HG02623 (cell line): ENCODE results near the gene ATP8A1.
A peak's percentile ranks its signal among the peaks of the same experiment; 100 is the strongest.
"Not testable (repeated sequence)": the region's sequence is repeated elsewhere in the genome, so short reads cannot be mapped to it uniquely, and the experiment has no call there.

Experiments
- ATAC-seq: cut with Tn5 transposase; IDR thresholded peaks from one replicate; pipeline ENCODE4 v1.9.1; 2021; ENCODE audit warnings: moderate library complexity; ENCODE audit not compliant: unreplicated experiment

Gene ATP8A1

DNA sequence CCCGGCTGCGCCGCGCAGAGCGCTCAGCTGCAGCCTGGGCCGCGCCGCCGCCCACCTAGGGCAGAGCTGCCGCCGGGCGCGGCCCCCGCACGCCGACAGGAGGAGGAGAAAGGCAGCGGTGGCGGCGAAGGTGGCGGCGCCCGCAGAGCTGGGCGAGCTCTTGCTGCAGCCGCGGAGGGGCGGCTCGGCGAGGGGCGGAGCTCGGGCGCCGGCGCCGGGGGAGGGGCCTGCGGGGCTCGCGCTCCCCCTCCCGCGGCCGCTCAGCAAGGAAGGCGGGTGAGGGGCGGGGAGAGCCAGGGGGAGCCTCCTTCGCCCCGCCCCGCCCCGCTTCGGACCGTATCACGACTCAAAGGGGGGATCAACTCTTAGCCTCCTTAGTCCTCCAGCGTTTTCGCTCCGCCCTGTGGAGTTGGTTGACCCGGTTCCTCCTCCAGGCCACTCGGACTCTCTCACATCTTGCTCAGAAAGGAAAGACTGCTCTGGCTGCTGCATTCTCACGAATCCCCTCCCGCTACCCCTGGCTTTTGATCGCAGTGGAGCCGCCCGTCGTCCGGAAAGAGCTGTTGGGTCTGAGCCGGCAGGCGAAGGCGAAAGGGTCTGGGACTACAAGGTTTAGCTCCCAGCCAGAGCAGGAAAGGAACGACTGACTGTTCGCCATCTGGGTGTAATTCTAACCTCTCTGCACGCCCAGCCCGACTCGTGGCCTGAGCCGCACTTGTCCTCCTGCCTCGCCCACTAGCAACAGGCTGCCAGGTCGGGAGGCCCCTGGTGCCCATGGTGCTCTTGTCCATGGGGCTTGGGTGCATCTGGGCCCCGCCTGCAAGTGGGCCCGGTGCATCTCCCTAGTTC lies at the start of gene ATP8A1:
Gene ATP8A1, minus strand, starts transcription at position 162 of the 849 bp plus-strand sequence. CDS start 232 bp downstream, outside the sequence.
- peak; percentile 66 for ATAC-seq

DNA sequence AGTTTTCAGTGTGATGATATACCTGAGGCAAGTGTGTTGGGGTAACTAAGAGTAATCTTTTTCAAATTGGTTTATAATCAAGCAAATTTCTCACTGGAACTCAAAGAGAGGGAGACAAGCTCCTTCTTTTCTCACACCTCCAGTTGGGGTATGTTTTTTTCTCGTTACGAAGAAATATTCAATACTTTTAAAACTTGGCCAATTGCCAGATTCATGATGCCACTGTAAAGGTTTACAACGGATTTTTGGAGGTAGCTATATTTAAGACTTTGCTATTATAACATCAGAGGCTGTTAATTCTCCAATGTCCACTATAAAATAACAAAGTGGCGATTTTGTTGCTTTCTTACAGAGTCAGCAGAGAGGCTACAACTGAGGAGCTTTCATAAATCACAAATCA lies 49.2 kb upstream of the ATP8A1 start:
- ATAC-seq = no peak

DNA sequence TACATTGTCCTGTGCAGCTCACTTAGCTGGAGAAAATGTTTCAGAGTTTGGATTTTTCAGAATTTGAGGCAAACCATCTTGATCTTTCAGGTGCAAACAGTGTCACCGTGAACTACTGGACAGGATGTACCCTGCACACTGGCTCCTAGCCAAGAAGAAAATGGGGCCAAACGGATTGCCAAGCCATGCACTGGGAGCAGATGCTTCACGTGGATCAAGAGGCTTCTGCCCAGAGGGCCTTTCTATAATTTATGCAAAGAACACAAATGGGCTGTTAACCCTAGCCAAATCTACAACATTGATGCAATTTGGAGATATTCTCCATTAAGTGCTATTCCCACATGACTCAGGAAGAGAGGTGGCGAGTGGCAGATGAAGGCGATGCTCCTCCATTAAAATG lies 46.9 kb upstream of the ATP8A1 start:
- ATAC-seq = no peak

DNA sequence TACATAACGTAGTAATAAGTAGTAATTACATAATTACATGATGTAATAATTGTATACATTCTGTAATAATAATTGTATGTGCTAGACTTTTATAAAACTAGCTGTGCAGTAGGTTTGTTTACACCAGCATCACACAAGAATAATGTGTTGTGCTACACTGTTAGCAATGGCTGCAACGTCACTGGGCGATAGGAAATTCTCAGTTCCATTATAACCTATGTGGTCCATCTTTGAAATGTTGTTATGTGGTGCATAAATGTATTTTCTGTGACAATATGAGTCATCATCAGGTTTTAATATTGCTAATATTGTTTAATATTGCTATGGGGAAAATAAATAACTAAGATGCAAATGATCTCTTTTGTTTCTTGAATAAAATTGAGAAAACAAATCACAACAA lies 46.0 kb upstream of the ATP8A1 start:
- no peak for ATAC-seq

DNA sequence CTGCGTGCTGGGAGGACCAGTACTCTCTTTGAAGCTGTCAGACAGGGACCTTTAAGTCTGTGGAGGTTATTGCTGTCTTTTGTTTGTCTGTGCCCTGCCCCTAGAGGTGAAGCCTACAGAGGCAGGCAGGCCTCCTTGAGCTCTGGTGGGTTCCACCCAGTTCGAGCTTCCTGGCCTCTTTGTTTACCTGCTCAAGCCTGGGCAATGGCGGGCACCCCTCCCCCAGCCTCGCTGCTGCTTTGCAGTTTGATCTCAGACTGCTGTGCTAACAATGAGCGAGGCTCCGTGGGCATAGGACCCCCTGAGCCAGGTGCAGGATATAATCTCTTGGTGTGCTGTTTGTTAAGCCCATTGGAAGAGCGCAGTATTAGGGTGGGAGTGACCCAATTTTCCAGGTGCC lies 44.9 kb upstream of the ATP8A1 start:
- ATAC-seq = not testable (repeated sequence)

- no peak for ATAC-seq
Observed at GRCh38 chr4:42690537-42690936, 33.6 kb upstream of the ATP8A1 start.

DNA sequence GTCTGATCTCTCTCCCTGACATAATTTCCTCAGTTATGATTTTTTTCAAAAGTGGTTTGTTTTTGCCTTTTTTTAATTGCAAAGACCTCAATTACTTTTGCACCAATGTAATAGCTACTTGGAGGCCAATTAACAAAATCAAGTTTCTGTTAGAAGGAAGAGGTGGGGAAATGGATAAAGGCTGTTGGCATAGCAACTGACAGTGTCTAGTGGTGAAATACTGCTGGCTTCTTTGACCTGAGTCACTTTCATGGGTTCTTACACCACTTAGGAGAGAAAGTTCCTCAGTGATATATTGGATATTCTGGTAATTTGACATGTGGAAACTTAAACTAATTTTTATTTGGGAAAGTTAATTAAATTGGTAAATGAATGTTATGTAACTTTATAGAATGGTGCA lies 26.5 kb upstream of the ATP8A1 start:
- ATAC-seq = no peak

GRCh38 chr4:42678512-42678911 lies 21.6 kb upstream of the ATP8A1 start:
- ATAC-seq = no peak

DNA sequence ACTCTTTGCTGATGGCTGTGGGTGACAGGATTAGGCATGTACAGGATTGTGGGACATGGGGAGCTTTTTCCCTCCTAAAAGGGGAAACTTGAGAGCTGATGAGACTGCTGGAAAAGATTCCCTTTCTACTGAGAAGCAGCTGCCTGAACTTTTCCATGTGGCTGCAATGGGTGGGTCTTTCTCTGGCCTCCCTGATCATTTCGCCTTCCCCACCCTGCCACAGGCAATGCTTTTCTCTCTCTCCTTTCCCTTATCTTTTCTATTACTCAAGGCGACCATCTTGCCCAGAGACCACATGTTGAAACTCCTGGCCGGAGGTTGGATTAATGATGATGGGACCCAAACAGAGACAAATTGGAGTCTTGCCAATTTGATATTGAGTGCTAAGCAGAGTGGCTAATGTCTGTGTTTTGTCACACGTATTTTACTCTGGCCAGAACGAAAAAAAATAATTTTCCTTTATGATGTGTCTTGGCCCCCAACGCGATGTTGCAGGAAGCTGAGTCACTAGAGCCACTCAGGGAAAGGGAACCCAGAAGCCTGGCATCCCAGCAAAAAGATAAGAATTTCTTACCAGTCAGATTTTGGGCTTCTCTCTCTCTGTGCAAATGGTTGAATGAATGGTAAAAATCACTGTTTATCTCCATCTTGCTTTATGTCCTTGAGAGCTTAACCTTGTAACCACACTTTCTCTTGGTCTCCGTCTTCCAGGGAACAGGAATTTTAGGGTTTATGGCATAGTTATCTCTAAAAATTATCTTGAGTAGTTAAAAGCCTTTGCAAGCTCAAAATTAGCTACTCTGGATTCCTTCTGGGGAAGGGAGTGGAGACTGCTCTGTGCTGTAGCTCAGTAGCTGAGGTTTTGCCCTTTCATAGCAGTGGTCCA lies 19.4 kb upstream of the ATP8A1 start:
- ATAC-seq = no peak

DNA sequence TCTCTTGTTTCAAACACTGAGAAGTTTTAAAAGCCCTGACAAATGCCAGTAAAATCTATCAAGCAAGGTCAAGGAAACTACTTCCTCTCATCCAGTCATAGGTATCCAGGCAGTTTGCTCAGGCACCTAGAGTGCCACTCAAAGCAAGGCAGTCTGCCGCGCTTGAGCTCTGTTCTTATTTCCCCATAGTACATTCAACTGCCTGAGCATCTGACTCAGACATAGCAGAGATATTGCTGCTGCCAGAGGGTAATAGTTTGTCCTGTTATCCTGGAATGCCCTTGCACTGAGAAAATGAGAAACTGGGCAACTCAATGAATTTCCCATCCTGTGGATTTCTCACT lies 16.1 kb upstream of the ATP8A1 start:
- no peak for ATAC-seq

GRCh38 chr4:42672359-42673081 lies 15.6 kb upstream of the ATP8A1 start:
- ATAC-seq = no peak

DNA sequence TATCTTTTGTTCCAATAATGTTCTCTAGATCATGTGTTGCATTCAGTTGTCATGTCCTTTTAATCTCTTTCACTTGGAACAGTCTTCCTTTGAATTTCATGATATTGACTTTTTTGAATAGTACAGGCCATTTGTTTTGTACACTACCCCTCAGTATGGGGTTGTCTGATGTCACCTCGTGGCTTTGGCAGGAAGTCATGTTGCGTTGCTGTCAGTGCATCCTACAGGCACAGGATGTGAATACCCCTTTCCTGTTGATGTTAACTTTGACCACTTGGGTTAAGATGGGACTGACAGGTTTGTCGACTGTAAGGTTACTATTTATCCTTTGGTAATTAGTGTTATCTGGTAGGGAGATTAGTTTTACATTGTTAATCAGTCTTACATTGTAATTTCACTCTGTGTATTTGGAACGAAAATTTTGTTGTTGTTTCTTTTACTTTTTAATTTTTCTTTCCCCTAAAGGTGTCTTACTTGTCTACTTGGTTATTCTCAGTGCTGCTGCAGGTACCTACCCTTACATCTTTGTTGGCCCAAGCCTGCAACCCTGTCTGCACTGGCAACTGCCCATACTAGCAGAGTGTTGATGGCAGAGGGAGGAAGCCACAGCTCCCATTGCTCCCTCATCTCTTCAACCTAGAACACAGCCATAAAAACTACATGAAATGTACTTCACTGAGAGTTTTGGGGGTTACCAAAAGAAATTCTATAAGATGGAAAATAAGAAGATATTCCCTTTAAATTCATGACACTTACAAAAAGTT lies 14.7 kb upstream of the ATP8A1 start:
- peak; percentile 90 for ATAC-seq

DNA sequence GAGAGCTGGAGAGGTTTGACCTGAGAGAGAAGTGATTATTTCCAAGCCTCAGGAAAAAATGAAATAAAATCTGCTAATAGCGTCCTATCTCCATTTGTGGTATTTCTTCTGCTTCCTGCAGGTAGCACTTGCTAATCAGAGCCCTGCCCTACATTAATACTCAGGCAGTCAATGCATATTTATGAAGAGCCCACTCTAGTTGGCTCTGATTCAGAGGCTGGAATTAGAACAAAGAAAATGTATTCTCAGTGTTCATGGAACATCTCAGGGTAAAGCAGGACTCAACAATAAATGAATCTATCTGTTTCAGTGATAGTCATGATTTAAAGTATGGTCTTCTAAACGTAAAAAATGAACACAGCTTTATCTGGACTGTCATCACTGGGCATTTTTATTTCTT lies 1.4 kb upstream of the ATP8A1 start:
- no peak for ATAC-seq

- ATAC-seq = no peak
Observed at GRCh38 chr4:42656679-42656943, 294 bp downstream of the ATP8A1 start.

DNA sequence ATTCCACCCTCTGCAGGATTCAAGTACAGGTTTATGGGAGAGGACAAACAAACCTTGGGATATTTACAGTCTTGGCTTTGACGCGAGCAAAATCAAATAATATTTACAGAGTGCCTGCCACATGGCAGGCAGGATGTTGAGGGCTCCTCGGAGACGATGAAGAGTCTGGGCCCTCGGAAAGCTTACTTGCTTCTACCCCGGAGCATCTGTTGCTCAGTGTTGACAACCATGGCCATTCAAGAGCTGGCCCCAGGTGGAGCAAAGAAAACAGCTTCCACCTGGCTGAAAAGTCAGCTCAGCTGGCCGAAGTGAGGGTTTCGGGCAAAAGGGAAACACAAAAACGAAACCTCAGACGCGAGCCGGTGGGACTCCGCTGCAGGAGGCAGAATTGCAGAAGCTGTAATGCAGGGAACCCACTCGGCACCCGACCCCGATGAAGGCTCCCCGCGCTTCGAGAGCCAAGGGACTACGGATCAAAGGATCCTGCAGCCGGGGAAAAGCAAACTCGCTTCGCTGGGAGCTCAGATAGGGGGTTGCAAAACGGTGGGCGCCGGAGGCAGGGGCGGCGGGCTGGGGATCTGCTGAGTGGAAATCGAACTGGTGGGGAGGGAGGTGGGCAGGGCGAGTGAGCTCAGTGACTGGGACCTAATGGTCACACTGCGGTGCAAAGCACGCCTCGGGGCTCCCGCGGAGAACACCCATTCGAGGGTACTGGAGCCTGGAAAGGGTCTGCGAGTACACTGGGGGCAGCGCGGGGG lies 805 bp downstream of the ATP8A1 start:
- peak; percentile 16 for ATAC-seq

DNA sequence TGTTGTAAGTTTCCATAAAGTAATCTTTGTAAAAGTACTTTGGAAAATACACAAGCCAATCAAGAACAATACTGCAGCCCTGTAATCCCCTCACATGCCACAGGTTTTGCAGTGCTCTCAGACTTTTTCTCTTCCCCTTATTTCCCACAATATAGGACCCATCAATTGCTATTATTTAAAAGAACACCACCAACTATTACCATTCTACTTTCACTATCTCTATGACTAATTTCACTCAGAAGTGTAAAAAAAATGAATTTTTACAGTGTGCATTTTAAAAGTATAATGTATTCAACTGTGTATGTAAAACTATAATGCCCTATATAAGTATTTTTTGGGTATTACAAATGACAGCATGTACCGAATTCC lies 1.7 kb downstream of the ATP8A1 start:
- ATAC-seq = no peak

GRCh38 chr4:42654631-42655268 lies 2.2 kb downstream of the ATP8A1 start:
- ATAC-seq = no peak

- ATAC-seq = no peak
Observed at GRCh38 chr4:42653626-42654560, 3.0 kb downstream of the ATP8A1 start.
